HCT116 (cell line): Measurements from ENCODE around the gene MADD. TPM values are rescaled to one million over a fixed set of nuclear protein-coding genes. Genes with fewer than 3 reads are reported as not detected.

Source experiments
- ATAC-seq: fragments of 200-7000 bp; cut with Tn5 transposase; 2 replicates; pipeline ENCODE4 v1.9.1; 2020; ENCODE audit warnings: mild to moderate bottlenecking, moderate library complexity
- BruUV-seq: library from RNA; stranded (reverse); fragments of 400-500 nt; replicated peaks from 2 replicates; lab custom pipeline; 2021; lab: Mats Ljungman, UMichigan
- CTCF ChIA-PET: fragments of 300-600 bp; sonication (Branson Sonifier 250); formaldehyde crosslinking; loops from one replicate; lab custom pipeline; 2021; ENCODE audit warnings: antibody characterized with exemption; lab: Charles Lee
- POLR2A ChIA-PET: fragments of 300-600, 350-600 bp; sonication (Branson Sonifier 250); formaldehyde crosslinking; loops from one replicate; lab custom pipeline; 2021; ENCODE audit warnings: antibody characterized with exemption; lab: Charles Lee
- RAD21 ChIA-PET, 2 experiments: fragments of 300-600 bp; sonication (Branson Sonifier 250); formaldehyde crosslinking; loops; one replicate each; lab custom pipeline; 2023; ENCODE audit warnings: low total read pairs in 2 of 2; ENCODE audit not compliant: uncharacterized antibody in 2 of 2, unreplicated experiment in 2 of 2, low non-redundant PET in 1 of 2; lab: Charles Lee
- DNase-seq: peaks from one replicate; pipeline ENCODE4 v3.0.0-alpha.2; 2010; ENCODE audit warnings: low read depth, low spot score
- H2AFZ ChIP-seq: fragments of 200-600 bp; shearing (Covaris generic), sonication (generic); 2 replicates; pipeline ENCODE4 v1.6.1; 2017; ENCODE audit warnings: low read depth, mixed run types, mixed read lengths, antibody characterized with exemption, low read length; ENCODE audit not compliant: poor library complexity, severe bottlenecking
- H3K27ac ChIP-seq: 2 replicates; pipeline ENCODE4 v1.5.1; 2012; ENCODE audit warnings: low read depth, low read length
- H3K27me3 ChIP-seq: fragments of 200-600 bp; sonication (generic); 2 replicates; pipeline ENCODE4 v1.6.1; 2016; ENCODE audit warnings: mixed run types, low read length, mixed read lengths; ENCODE audit not compliant: insufficient read depth
- H3K36me3 ChIP-seq, 2 experiments: fragments of 200-500 bp in 1 of 2; fragments of 200-600 bp in 1 of 2; sonication (Bioruptor generic) in 1 of 2; sonication (generic) in 1 of 2; 2 replicates each; pipeline versions ENCODE4 v1.5.1 to v1.6.1; 2014 to 2016; ENCODE audit warnings: low read length in 2 of 2, inconsistent platforms in 1 of 2, mixed read lengths in 1 of 2, mixed run types in 1 of 2; ENCODE audit not compliant: insufficient read depth in 2 of 2, control insufficient read depth in 1 of 2
- H3K4me1 ChIP-seq, 2 experiments: fragments of 200-600 bp in 1 of 2; sonication (generic) in 1 of 2; 2 replicates each; pipeline versions ENCODE4 v1.5.1 to v1.6.1; 2012 to 2017; ENCODE audit warnings: low read length in 2 of 2, inconsistent platforms in 1 of 2, mild to moderate bottlenecking in 1 of 2, mixed read lengths in 1 of 2, mixed run types in 1 of 2, moderate library complexity in 1 of 2; ENCODE audit not compliant: insufficient read depth in 2 of 2, control insufficient read depth in 1 of 2
- H3K4me2 ChIP-seq: fragments of 200-600 bp; sonication (generic); 2 replicates; pipeline ENCODE4 v1.6.1; 2017; ENCODE audit warnings: mixed run types, low read length, mixed read lengths
- H3K4me3 ChIP-seq, 2 experiments: fragments of 200-600 bp in 1 of 2; sonication (generic) in 1 of 2; replicated peaks in 1 of 2; 2 replicates each; pipeline ENCODE4 v1.5.1; 2011 to 2016; ENCODE audit warnings: low read length in 2 of 2, control low read depth in 1 of 2, low read depth in 1 of 2, mild to moderate bottlenecking in 1 of 2, mixed read lengths in 1 of 2, mixed run types in 1 of 2
- H3K79me2 ChIP-seq: fragments of 200-600 bp; sonication (generic); 2 replicates; pipeline ENCODE4 v1.6.1; 2017; ENCODE audit warnings: mild to moderate bottlenecking, mixed run types, low read length, moderate library complexity, mixed read lengths; ENCODE audit not compliant: insufficient read depth
- H3K9ac ChIP-seq: fragments of 200-600 bp; sonication (generic); 2 replicates; pipeline ENCODE4 v1.6.1; 2016; ENCODE audit warnings: low read length, mixed read lengths
- H3K9me2 ChIP-seq: fragments of 200-600 bp; sonication (generic), shearing (Covaris generic); 2 replicates; pipeline ENCODE4 v1.6.1; 2017; ENCODE audit warnings: mixed run types, mild to moderate bottlenecking, moderate library complexity; ENCODE audit not compliant: insufficient read depth
- H3K9me3 ChIP-seq, 2 experiments: fragments of 200-500 bp in 1 of 2; fragments of 200-600 bp in 1 of 2; sonication (Bioruptor generic) in 1 of 2; sonication (generic) in 1 of 2; 2 replicates each; pipeline ENCODE4 v1.6.1; 2014 to 2017; ENCODE audit warnings: low read length in 2 of 2, mixed read lengths in 2 of 2, inconsistent platforms in 1 of 2, low read depth in 1 of 2, mild to moderate bottlenecking in 1 of 2, mixed run types in 1 of 2, moderate library complexity in 1 of 2; ENCODE audit not compliant: control insufficient read depth in 1 of 2, insufficient read depth in 1 of 2
- H4K20me1 ChIP-seq: fragments of 200-600 bp; sonication (generic), shearing (Covaris generic); 2 replicates; pipeline ENCODE4 v1.6.1; 2017; ENCODE audit warnings: mixed run types, mild to moderate bottlenecking, moderate library complexity; ENCODE audit not compliant: insufficient read depth
- CBX3 ChIP-seq: IDR thresholded peaks from 2 replicates; pipeline ENCODE4 v1.6.1; 2012; ENCODE audit warnings: low read depth
- CEBPB ChIP-seq: IDR thresholded peaks from 2 replicates; pipeline ENCODE4 v1.6.1; 2012; ENCODE audit warnings: low read depth
- EZH2 ChIP-seq: fragments of 200-600 bp; sonication (generic); IDR thresholded peaks from 2 replicates; pipeline ENCODE4 v1.6.1; 2017; ENCODE audit warnings: antibody characterized with exemption, mixed run types
- SP1 ChIP-seq: IDR thresholded peaks from 2 replicates; pipeline ENCODE4 v1.6.1; 2012; ENCODE audit warnings: low read depth
- SRF ChIP-seq: IDR thresholded peaks from 2 replicates; pipeline ENCODE4 v1.6.1; 2012; ENCODE audit warnings: low read depth
- TCF7L2 ChIP-seq: IDR thresholded peaks from 2 replicates; pipeline ENCODE4 v1.7.0; 2011; ENCODE audit warnings: borderline replicate concordance, inconsistent platforms; ENCODE audit not compliant: insufficient read depth, insufficient read length; ENCODE audit errors: extremely low read depth
- ZFX ChIP-seq: fragments of 450-650 bp; IDR thresholded peaks from 2 replicates; pipeline ENCODE4 v1.6.1; 2017
- intact Hi-C: fragments of 100-400 bp; cut with micrococcal nuclease; formaldehyde crosslinking; loops from 2 replicates; pipeline ENCODE4 v1.10.0; 2022
- total RNA-seq: library from RNA; stranded (reverse); gene quantifications from one replicate; pipeline ENCODE4 v1.2.1, GENCODE V29; 2021; ENCODE audit not compliant: unreplicated experiment
- TF ChIP-seq, protein P1 (sequence below): IDR thresholded peaks from 2 replicates; pipeline ENCODE4 v1.6.1; 2012; ENCODE audit warnings: low read depth
- TF ChIP-seq, protein P2 (sequence below): IDR thresholded peaks from 2 replicates; pipeline ENCODE4 v1.6.1; 2011; ENCODE audit warnings: mild to moderate bottlenecking, low read length, moderate library complexity; ENCODE audit not compliant: insufficient replicate concordance; ENCODE audit errors: extremely low read depth
- TF ChIP-seq, protein P3 (sequence below): IDR thresholded peaks from 2 replicates; pipeline ENCODE4 v1.6.1; 2012

The MADD gene
- total RNA-seq, 1 experiment from 2014 or later: 37.1 TPM

DNA sequence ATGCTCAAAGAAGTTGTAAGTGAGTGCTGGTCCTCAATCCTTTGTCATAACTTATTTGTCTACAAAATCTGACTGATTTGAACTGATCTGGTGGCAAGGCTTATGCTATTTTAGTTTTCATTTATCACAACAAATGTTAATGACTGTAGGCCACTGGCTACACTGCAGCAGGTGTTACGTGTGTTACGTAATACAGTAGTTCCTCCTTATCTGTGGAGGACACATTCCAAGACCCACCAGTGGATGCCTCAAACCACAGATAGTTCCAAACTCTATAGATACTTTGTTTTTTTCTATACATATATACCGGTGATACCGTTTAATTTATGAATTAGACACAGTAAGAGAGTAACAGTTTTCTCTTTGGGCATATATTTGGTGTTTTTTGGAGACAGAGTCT lies 7.0 kb downstream of the MADD start (continued):
- TF ChIP-seq, protein P1, sequence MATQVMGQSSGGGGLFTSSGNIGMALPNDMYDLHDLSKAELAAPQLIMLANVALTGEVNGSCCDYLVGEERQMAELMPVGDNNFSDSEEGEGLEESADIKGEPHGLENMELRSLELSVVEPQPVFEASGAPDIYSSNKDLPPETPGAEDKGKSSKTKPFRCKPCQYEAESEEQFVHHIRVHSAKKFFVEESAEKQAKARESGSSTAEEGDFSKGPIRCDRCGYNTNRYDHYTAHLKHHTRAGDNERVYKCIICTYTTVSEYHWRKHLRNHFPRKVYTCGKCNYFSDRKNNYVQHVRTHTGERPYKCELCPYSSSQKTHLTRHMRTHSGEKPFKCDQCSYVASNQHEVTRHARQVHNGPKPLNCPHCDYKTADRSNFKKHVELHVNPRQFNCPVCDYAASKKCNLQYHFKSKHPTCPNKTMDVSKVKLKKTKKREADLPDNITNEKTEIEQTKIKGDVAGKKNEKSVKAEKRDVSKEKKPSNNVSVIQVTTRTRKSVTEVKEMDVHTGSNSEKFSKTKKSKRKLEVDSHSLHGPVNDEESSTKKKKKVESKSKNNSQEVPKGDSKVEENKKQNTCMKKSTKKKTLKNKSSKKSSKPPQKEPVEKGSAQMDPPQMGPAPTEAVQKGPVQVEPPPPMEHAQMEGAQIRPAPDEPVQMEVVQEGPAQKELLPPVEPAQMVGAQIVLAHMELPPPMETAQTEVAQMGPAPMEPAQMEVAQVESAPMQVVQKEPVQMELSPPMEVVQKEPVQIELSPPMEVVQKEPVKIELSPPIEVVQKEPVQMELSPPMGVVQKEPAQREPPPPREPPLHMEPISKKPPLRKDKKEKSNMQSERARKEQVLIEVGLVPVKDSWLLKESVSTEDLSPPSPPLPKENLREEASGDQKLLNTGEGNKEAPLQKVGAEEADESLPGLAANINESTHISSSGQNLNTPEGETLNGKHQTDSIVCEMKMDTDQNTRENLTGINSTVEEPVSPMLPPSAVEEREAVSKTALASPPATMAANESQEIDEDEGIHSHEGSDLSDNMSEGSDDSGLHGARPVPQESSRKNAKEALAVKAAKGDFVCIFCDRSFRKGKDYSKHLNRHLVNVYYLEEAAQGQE: no peak
- TF ChIP-seq CBX3: no peak
- no peak for TF ChIP-seq ZFX
- TF ChIP-seq TCF7L2: no peak
- no peak for TF ChIP-seq CEBPB

- no peaks in the 10 kb centered on the region for H3K9me2 ChIP-seq
- no peak overlapping the region for H3K9ac ChIP-seq
- H3K9me3 ChIP-seq: no peaks in the 10 kb centered on the region
- TF ChIP-seq SRF (no peak), SP1 (no peak), EZH2 (no peak)
- TF ChIP-seq, protein P2, sequence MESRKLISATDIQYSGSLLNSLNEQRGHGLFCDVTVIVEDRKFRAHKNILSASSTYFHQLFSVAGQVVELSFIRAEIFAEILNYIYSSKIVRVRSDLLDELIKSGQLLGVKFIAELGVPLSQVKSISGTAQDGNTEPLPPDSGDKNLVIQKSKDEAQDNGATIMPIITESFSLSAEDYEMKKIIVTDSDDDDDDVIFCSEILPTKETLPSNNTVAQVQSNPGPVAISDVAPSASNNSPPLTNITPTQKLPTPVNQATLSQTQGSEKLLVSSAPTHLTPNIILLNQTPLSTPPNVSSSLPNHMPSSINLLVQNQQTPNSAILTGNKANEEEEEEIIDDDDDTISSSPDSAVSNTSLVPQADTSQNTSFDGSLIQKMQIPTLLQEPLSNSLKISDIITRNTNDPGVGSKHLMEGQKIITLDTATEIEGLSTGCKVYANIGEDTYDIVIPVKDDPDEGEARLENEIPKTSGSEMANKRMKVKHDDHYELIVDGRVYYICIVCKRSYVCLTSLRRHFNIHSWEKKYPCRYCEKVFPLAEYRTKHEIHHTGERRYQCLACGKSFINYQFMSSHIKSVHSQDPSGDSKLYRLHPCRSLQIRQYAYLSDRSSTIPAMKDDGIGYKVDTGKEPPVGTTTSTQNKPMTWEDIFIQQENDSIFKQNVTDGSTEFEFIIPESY: no peak
- TF ChIP-seq, protein P3, sequence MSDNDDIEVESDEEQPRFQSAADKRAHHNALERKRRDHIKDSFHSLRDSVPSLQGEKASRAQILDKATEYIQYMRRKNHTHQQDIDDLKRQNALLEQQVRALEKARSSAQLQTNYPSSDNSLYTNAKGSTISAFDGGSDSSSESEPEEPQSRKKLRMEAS: no peak
- H3K36me3 ChIP-seq: peaks cover 44 to 64% of the 10 kb centered on the region in 2 experiments
- no peaks in the 10 kb centered on the region for H3K4me1 ChIP-seq
- no peak overlapping the region for H3K4me3 ChIP-seq
- no peak overlapping the region for H2AFZ ChIP-seq
- BruUV-seq: no TSS peak
- H4K20me1 ChIP-seq: no peaks in the 10 kb centered on the region
- no peak overlapping the region for H3K4me2 ChIP-seq
- no peak overlapping the region for H3K27ac ChIP-seq
- ChIA-PET CTCF (no interaction called here), POLR2A (no interaction called here), RAD21 (no interaction called here)
- intact Hi-C loops: no loop called here
- H3K27me3 ChIP-seq: no peaks in the 10 kb centered on the region
- no peak for DNase-seq
- H3K79me2 ChIP-seq: peaks cover 12% of the 10 kb centered on the region
- no peak for ATAC-seq
Measured at GRCh38 chr11:47278058-47278457, 8.1 kb downstream of the MADD start.
